Liver (tissue), 9 donors: ENCODE data around the gene FAM151A. TPM values are rescaled to one million over a fixed set of nuclear protein-coding genes. Genes with fewer than 3 reads are reported as not detected.
A peak's percentile ranks its signal among the peaks of the same experiment; 100 is the strongest.

Source experiments
- DNase-seq: peaks from one replicate; pipeline ENCODE4 v3.0.0-alpha.2; 2017; ENCODE audit warnings: low spot score
- H3K27ac ChIP-seq, 2 donors: one replicate each; pipeline ENCODE4 v1.7.0; 2013; ENCODE audit warnings: inconsistent platforms in 2 of 2, low read length in 2 of 2, control low read depth in 1 of 2, low read depth in 1 of 2, mild to moderate bottlenecking in 1 of 2
- H3K27me3 ChIP-seq, 4 donors: one replicate each; pipeline versions ENCODE4 v1.6.1 to v1.7.0; 2013; ENCODE audit warnings: low read length in 3 of 4, inconsistent platforms in 1 of 4, mild to moderate bottlenecking in 1 of 4, moderate library complexity in 1 of 4; ENCODE audit not compliant: control insufficient read depth in 4 of 4, insufficient read depth in 4 of 4
- H3K36me3 ChIP-seq, 4 donors: one replicate each; pipeline versions ENCODE4 v1.6.1 to v1.7.0; 2013; ENCODE audit warnings: low read length in 3 of 4, mild to moderate bottlenecking in 3 of 4, low read depth in 1 of 4, moderate library complexity in 1 of 4; ENCODE audit not compliant: control insufficient read depth in 4 of 4, insufficient read depth in 3 of 4
- H3K4me1 ChIP-seq, 4 donors: one replicate each; pipeline versions ENCODE4 v1.6.1 to v1.7.0; 2013; ENCODE audit warnings: low read length in 3 of 4, mild to moderate bottlenecking in 3 of 4, moderate library complexity in 1 of 4; ENCODE audit not compliant: control insufficient read depth in 4 of 4, insufficient read depth in 4 of 4
- H3K4me3 ChIP-seq, 3 donors: one replicate each; pipeline versions ENCODE4 v1.6.1 to v1.7.0; 2013; ENCODE audit warnings: low read length in 3 of 3, control low read depth in 1 of 3, low read depth in 1 of 3, mild to moderate bottlenecking in 1 of 3
- H3K9ac ChIP-seq, 2 donors: one replicate each; pipeline ENCODE4 v1.7.0; 2013; ENCODE audit warnings: low read length in 2 of 2, mild to moderate bottlenecking in 2 of 2, moderate library complexity in 2 of 2, control low read depth in 1 of 2, low read depth in 1 of 2
- H3K9me3 ChIP-seq, 4 donors: one replicate each; pipeline versions ENCODE4 v1.6.1 to v1.7.0; 2013; ENCODE audit warnings: low read length in 3 of 4; ENCODE audit not compliant: control insufficient read depth in 4 of 4
- ATF3 ChIP-seq: IDR thresholded peaks from 2 replicates; pipeline ENCODE4 v1.6.1; 2016; ENCODE audit warnings: antibody characterized with exemption
- CTCF ChIP-seq: fragments of 150-350 bp; IDR thresholded peaks from 2 replicates; pipeline ENCODE4 v1.5.1; 2017; ENCODE audit warnings: improper control_type of control experiment, low read depth, low read length; ENCODE audit not compliant: missing input control
- GABPA ChIP-seq, 2 donors: IDR thresholded peaks in 1 of 2; conservative IDR thresholded peaks in 1 of 2; 2 replicates each; pipeline ENCODE4 v1.6.1; 2016; ENCODE audit warnings: antibody characterized with exemption in 2 of 2, mild to moderate bottlenecking in 1 of 2, moderate library complexity in 1 of 2
- HNF4A ChIP-seq, 2 donors: conservative IDR thresholded peaks; 2 replicates each; pipeline ENCODE4 v1.6.1; 2016; ENCODE audit warnings: antibody characterized with exemption in 2 of 2, mild to moderate bottlenecking in 2 of 2
- HNF4G ChIP-seq: IDR thresholded peaks from 2 replicates; pipeline ENCODE4 v1.6.1; 2016; ENCODE audit warnings: antibody characterized with exemption
- MAX ChIP-seq: IDR thresholded peaks from 2 replicates; pipeline ENCODE4 v1.6.1; 2016; ENCODE audit warnings: antibody characterized with exemption
- RAD21 ChIP-seq, 2 donors: IDR thresholded peaks; 2 replicates each; pipeline ENCODE4 v1.6.1; 2016; ENCODE audit warnings: antibody characterized with exemption in 2 of 2, mild to moderate bottlenecking in 2 of 2
- RXRA ChIP-seq, 2 donors: IDR thresholded peaks; 2 replicates each; pipeline ENCODE4 v1.6.1; 2017 to 2018; ENCODE audit warnings: antibody characterized with exemption in 2 of 2, mild to moderate bottlenecking in 1 of 2
- SP1 ChIP-seq: IDR thresholded peaks from 2 replicates; pipeline ENCODE4 v1.6.1; 2018; ENCODE audit warnings: antibody characterized with exemption, mild to moderate bottlenecking
- TAF1 ChIP-seq: conservative IDR thresholded peaks from 2 replicates; pipeline ENCODE4 v1.6.1; 2016; ENCODE audit warnings: antibody characterized with exemption, mild to moderate bottlenecking
- ZBTB33 ChIP-seq: IDR thresholded peaks from 2 replicates; pipeline ENCODE4 v1.6.1; 2016; ENCODE audit warnings: antibody characterized with exemption
- WGBS: extraction: QIAGEN DNeasy Blood & Tissue Kit; methylation state at CpG from one replicate; pipeline ENCODE4 v1.1.7; 2013; 5-methylcytosine and 5-hydroxymethylcytosine counted together
- polyA plus RNA-seq, 2 donors: library from polyadenylated mRNA; stranded (reverse) in 1 of 2; unstranded in 1 of 2; fragments of 200-250 nt in 1 of 2; fragments of >200 nt in 1 of 2; fragmentation: Nextera tagmentation in 1 of 2; extraction: Ambion mirVana in 1 of 2; gene quantifications; one replicate each; pipeline versions ENCODE4 v1.2.1 to v1.2.3, GENCODE V29; 2013 to 2015
- total RNA-seq, 2 donors: library from RNA; depleted of rRNA; stranded (reverse); fragments of >200 nt; gene quantifications; one replicate each; pipeline ENCODE4 v1.2.3, GENCODE V29; 2014
- donor health status: healthy.
- donor health status: healthy.
- donor health status: healthy.
- donor health status: healthy.
- donor health status: healthy.

Gene FAM151A
- total RNA-seq (10 to 100 TPM in 1 of 2 donors, 1 to 10 TPM in 1; 5.4 to 25.1 TPM), polyA plus RNA-seq (1 to 10 TPM; 1.5 to 3.9 TPM)

- no peak for TF ChIP-seq TAF1
- peak in 1 of 2 donors; percentile 23 for TF ChIP-seq RAD21 (IDR thresholded peaks at IDR 0.05)
- TF ChIP-seq GABPA (IDR thresholded peaks at IDR 0.05 in 1 of 2, conservative IDR thresholded peaks at IDR 0.05 in 1 of 2) = no peak
- no peak for TF ChIP-seq MAX
- no peak for TF ChIP-seq ZBTB33
- no peak for TF ChIP-seq ATF3
- TF ChIP-seq RXRA (IDR thresholded peaks at IDR 0.05) = peak; percentile 50 to 66
- TF ChIP-seq SP1 = peak; percentile 87
- peak; percentile 67 to 82 for TF ChIP-seq HNF4A (conservative IDR thresholded peaks at IDR 0.05)
- WGBS = 53% methylated on average over 18 of the region's 18 CpGs
- H3K9me3 ChIP-seq = no peaks in the 10 kb centered on the region
- no peaks in the 10 kb centered on the region for H3K36me3 ChIP-seq
- H3K27ac ChIP-seq = no peak within 1 kb of the TSS
- no peak within 1 kb of the TSS for H3K4me3 ChIP-seq
- DNase-seq = peak; percentile 59
- no peaks in the 10 kb centered on the region for H3K27me3 ChIP-seq
- H3K9ac ChIP-seq = no peak within 1 kb of the TSS
- H3K4me1 ChIP-seq = peaks cover 0 to 21% (median 16%) of the 10 kb centered on the region in 4 donors
Observed at GRCh38 chr1:54623216-54624007, at the start of gene FAM151A. TSS of gene FAM151A (minus strand) at chr1:54623525. CDS start at chr1:54623395, 130 bp downstream.

GRCh38 chr1:54671985-54672608, 48.8 kb upstream of the FAM151A start:
- Histone ChIP-seq H3K27me3 (no peaks in the 10 kb centered on the region), H3K9me3 (peaks cover 0 to 3% (median 0%) of the 10 kb centered on the region in 4 donors), H3K36me3 (peaks cover 0 to 7% (median 0%) of the 10 kb centered on the region in 4 donors), H3K9ac (no peak overlapping the region), H3K4me1 (peaks cover 0 to 4% (median 0%) of the 10 kb centered on the region in 4 donors), H3K27ac (no peak overlapping the region), H3K4me3 (no peak overlapping the region)
- DNase-seq = peak; percentile 59
- TF ChIP-seq GABPA (IDR thresholded peaks at IDR 0.05 in 1 of 2, conservative IDR thresholded peaks at IDR 0.05 in 1 of 2) (peak in 1 of 2 donors; percentile 53), RAD21 (IDR thresholded peaks at IDR 0.05) (peak; percentile 87 to 96), TAF1 (no peak), HNF4G (no peak), CTCF (peak; percentile 94)
- 72% methylated on average over 6 of the region's 6 CpGs for WGBS
